Neuron (in vitro differentiated cells): ENCODE measurements around the gene MRPL11.
"Not testable (repeated sequence)": the region's sequence is repeated elsewhere in the genome, so short reads cannot be mapped to it uniquely, and the experiment has no call there.

Source experiments
- H2AFZ ChIP-seq: one replicate; pipeline ENCODE4 v1.6.1; 2013; ENCODE audit warnings: low read depth, mild to moderate bottlenecking, inconsistent platforms, low read length, moderate library complexity
- H3K27me3 ChIP-seq: one replicate; pipeline ENCODE4 v1.6.1; 2013; ENCODE audit warnings: low read length; ENCODE audit not compliant: insufficient read depth
- H3K36me3 ChIP-seq: one replicate; pipeline ENCODE4 v1.6.1; 2013; ENCODE audit warnings: low read length; ENCODE audit not compliant: insufficient read depth
- H3K4me1 ChIP-seq: one replicate; pipeline ENCODE4 v1.6.1; 2013; ENCODE audit warnings: low read length; ENCODE audit not compliant: insufficient read depth
- H3K4me3 ChIP-seq: 2 replicates; pipeline ENCODE4 v1.5.1; 2013; ENCODE audit warnings: mild to moderate bottlenecking, low read length, moderate library complexity
- H3K9me3 ChIP-seq: one replicate; pipeline ENCODE4 v1.6.1; 2013; ENCODE audit warnings: low read length

The MRPL11 gene

DNA sequence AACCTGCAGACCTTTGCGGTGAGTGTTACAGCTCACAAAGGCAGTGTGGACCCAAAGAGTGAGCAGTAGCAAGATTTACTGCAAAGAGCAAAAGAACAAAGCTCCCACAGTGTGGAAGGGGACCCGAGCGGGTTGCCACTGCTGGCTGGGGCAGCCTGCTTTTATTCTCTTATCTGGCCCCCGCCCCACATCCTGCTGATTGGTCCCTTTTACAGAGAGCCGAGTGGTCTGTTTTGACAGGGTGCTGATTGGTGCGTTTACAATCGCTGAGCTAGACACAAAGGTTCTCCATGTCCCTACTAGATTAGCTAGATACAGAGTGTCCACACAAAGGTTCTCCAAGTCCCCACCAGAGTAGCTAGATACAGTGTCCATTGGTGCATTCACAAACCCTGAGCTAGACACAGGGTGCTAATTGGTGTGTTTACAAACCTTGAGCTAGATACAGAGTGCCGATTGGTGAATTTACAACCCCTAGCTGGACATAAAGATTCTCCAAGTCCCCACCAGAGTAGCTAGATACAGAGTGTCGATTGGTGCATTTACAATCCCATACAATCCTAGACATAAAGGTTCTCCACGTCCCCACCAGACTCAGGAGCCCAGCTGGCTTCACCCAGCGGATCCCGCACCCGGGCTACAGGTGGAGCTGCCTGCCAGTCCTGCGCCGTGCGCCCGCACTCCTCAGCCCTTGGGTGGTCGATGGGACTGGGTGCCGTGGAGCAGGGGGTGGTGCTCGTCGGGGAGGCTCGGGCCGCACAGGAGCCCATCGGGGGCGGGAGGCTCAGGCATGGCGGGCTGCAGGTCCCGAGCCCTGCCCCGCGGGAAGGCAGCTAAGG is 1.7 kb upstream of the MRPL11 start:
- not testable (repeated sequence) for H3K4me3 ChIP-seq, H3K4me1 ChIP-seq, H2AFZ ChIP-seq, H3K9me3 ChIP-seq, H3K27me3 ChIP-seq
- H3K36me3 ChIP-seq = peaks cover 18% of the 10 kb centered on the region

DNA sequence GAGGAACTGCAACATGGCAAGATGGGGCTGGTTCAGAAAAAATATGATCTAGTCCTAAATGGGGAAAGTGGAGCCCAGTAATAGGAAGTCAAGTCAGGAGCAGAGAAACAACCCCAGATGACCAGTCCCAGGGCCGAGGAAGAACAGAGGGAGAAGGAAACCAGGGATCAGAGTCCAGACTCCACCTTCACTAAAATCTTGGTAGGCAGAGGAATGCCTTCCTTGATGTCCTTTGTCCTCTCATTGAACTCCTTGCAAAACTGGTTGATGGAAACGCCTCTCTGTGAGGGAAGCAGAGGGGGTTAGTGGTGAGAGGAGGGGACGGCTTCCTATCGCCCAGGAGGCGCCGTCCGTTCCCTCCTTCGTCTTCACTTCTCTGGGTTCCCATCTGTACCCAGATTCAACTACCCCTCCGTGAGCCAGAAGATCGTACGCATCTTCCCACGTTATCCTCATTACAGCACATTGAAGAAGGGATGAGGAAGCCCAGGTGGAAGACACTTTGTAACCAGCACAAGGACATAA is 607 bp downstream of the MRPL11 start:
- H3K27me3 ChIP-seq = no peaks in the 10 kb centered on the region
- no peaks in the 10 kb centered on the region for H3K9me3 ChIP-seq
- H2AFZ ChIP-seq = peak overlapping the region; percentile 52
- H3K4me1 ChIP-seq = peaks cover 6% of the 10 kb centered on the region
- H3K36me3 ChIP-seq = peaks cover 25% of the 10 kb centered on the region
- peak overlapping the region; percentile 62 for H3K4me3 ChIP-seq

DNA sequence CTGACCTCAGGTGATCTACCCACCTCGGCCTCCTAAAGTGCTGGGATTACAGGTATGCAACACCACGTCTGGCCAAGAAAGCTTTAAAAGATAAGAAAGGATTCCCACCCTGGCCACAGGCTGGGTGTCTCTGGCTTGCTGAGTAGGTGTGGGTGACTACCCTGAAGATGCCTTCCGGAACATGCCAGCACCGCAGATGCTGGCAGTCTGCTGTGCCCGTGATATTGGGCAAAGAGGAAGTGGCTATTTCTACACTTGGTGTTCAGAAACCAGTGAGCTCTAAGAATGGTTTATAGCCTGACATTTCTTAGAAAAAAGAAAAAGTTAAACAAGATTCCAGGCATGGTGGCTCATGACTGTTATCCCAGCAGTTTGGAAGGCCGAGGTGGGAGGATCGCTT is 6.1 kb downstream of the MRPL11 start:
- H3K4me1 ChIP-seq = no peaks in the 10 kb centered on the region
- no peak overlapping the region for H3K4me3 ChIP-seq
- H3K9me3 ChIP-seq = no peaks in the 10 kb centered on the region
- no peaks in the 10 kb centered on the region for H3K27me3 ChIP-seq
- no peak overlapping the region for H2AFZ ChIP-seq
- H3K36me3 ChIP-seq = peaks cover 29% of the 10 kb centered on the region

DNA sequence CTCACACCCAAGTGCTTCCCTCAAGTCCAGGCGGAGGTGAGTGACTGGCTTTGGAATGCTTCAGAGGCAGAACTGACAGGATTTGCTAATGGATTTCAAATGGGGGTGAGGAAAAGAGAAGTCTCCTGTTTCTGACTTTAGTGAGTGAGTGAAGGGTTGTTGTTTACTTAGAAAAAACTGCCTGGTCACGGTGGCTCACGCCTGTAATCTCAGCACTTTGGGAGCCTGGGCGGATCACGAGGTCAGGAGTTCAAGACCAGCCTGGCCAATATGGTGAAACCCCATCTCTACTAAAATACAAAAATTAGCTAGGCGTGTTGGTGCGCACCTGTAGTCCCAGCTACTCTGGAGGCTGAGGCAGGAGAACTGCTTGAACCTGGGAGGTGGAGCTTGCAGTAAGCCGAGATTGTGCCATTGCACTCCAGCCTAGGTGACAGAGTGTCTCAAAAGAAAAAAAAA is 6.7 kb downstream of the MRPL11 start:
- H3K4me3 ChIP-seq, H3K4me1 ChIP-seq, H2AFZ ChIP-seq, H3K9me3 ChIP-seq, H3K27me3 ChIP-seq: not testable (repeated sequence)
- H3K36me3 ChIP-seq = peaks cover 27% of the 10 kb centered on the region

DNA sequence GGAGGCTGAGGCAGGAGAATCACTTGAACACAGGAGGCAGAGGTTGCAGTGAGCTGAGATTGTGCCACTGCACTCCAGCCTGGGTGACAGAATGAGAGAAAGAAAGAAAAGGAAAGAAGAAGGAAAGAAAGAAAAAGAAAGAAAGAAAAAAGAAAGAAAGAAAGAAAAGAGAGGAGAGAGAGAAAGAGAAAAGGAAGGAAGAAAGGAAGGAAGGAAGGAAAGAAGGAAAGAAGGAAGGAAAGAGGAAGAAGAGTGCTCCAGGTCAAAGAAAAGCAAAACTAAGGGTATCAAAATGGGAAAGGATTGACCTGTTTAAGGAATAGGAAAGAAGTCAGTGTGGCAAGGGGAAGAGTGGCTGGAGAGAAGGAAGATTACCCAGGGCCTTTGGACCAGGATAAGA is 7.4 kb downstream of the MRPL11 start:
- not testable (repeated sequence) for H3K4me1 ChIP-seq, H3K9me3 ChIP-seq, H3K4me3 ChIP-seq, H2AFZ ChIP-seq, H3K27me3 ChIP-seq
- peaks cover 21% of the 10 kb centered on the region for H3K36me3 ChIP-seq

DNA sequence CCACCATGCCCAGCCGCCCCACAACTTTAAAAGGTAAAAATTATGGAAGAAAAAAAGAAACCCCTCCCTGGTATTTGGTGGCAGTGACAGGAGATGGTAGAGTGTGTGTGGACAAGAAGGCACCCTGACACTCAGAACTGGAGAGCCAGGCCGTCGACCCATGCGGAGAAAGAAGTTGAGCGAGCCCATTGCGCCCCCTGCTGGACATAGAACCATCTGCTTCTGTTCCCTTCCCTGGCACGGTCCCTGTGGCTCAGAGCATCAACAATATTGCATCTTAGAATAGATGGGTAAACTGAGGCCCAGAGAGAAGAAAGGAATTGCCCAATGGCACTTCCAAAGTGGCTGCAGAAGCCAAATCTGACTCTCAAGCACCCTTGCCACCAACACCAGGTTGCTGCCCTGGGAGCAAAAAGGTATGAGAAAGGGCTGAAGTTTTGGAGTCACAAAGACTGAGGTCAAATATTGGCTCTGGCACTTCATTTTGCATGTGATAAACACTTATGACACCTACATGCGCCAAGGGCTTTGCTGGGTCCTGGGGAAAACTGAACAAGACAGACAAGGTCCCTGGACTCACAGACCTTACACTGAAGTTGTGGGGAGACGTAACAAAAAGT is 8.6 kb downstream of the MRPL11 start:
- H3K9me3 ChIP-seq = no peaks in the 10 kb centered on the region
- no peak overlapping the region for H3K4me3 ChIP-seq
- H2AFZ ChIP-seq = no peak overlapping the region
- H3K36me3 ChIP-seq = peaks cover 9% of the 10 kb centered on the region
- no peaks in the 10 kb centered on the region for H3K4me1 ChIP-seq
- H3K27me3 ChIP-seq = no peaks in the 10 kb centered on the region

DNA sequence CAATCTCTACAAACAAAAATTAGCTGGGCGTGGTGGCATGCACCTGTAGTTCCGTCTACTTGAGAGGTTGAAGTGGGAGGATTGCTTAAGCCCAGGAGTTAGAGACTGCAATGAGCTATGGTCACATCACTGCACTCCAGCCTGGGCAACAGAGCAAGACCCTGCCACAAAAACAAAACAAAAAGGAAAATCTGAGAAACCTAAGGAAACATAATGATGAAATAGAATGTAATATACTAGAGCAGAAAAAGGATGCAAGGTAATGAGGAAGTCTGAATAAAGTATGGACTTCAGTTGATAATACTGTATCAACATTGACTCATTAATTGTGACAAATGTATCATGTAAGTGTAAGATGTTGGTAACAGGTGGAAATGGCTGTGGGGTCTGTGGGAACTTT is 9.7 kb downstream of the MRPL11 start:
- Histone ChIP-seq H3K4me1 (no peaks in the 10 kb centered on the region), H3K36me3 (peaks cover 10% of the 10 kb centered on the region), H3K9me3 (no peaks in the 10 kb centered on the region), H2AFZ (no peak overlapping the region), H3K4me3 (no peak overlapping the region), H3K27me3 (no peaks in the 10 kb centered on the region)

DNA sequence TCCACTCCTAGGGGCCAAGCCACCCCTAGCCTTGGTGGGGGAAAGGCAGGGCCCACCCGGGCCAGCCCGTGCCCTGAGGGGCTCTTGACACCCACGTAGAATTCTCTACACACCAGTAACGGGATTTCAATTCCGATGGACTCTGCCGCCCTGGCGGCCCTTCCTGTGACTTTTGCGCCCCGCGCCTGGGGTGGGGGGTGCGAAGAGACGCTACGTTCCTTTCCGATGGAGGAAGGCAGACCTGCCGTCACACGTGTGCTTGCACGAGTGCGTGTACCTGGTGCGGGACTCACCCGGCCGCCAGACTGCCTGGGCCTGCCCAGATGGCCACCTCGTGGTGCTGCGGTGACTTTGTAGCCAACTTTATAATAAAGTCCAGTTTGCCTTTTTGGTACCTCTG is 12.3 kb downstream of the MRPL11 start:
- H2AFZ ChIP-seq = no peak overlapping the region
- H3K4me3 ChIP-seq = no peak overlapping the region
- H3K9me3 ChIP-seq = no peaks in the 10 kb centered on the region
- peaks cover 4% of the 10 kb centered on the region for H3K36me3 ChIP-seq
- no peaks in the 10 kb centered on the region for H3K4me1 ChIP-seq
- no peaks in the 10 kb centered on the region for H3K27me3 ChIP-seq

DNA sequence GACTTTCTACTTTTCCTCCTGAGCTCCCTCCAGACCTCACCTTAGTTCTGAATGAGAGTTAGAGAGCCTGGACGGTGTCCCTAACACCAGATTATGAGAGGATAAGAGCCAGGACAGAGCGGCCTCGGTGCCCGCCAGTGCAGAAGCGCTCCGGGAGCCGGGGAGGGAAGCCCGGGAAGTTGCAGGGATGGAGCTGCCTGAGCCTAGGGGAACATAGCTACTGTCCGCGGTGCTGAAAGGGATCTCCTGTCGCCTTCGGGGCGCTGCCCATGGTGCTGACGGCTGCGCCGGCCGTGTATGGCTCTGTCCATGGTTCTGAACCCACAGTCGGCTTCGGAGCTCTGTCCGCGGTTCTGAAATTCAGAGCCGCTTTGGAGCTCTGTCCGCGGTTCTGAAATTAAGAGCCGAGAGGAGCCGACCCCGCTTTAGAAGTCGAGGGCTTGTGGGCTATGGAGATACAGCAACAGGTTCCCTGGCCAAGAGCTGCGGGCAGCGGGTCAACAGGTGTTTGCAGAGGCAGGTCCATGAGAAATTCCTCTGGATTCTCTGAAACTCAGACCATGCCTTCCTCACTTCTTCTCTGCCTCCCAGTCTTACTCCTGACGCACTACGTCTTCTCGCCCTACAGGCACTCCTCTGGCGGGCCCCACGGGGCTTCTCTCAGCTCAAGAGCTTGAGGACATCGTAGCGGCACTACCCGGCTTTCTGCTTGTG is 17.0 kb downstream of the MRPL11 start:
- Histone ChIP-seq H3K27me3 (no peaks in the 10 kb centered on the region), H3K9me3 (no peaks in the 10 kb centered on the region), H3K4me1 (peaks cover 10% of the 10 kb centered on the region), H2AFZ (no peak overlapping the region), H3K4me3 (no peak overlapping the region), H3K36me3 (peaks cover 4% of the 10 kb centered on the region)

DNA sequence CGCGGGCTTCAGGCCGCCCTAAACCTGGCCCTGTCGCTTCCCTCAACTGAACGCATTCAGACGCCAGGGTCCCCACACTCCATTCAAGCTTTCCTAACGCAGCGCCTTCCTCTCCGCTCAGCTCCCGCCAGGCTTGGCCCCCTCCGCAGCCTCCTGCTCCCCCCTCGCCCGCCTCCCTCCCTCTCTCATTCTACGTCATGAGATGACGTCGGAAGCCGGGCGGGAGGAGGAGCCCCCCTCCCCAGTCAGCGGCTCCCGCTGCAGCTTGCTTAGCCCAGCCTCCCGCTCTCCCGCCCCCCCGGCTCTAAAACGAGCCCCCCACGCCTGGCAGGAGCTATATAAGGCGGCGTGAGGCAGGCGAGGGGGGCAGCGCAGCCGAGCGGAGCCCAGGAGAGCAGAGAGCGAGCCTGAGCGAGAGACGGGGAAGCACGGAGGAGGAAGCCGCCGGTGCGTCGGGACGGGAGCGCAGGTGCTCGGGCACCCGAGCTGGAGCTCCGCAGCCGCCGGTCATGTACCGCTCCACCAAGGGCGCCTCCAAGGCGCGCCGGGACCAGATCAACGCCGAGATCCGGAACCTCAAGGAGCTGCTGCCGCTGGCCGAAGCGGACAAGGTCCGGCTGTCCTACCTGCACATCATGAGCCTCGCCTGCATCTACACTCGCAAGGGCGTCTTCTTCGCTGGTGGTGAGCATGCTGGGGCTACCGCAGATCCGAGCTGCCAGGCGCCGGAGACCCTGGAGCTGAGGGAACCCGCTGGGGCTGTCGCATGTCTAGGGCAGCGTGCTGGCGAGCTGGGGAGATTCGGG is 17.8 kb downstream of the MRPL11 start, which contains the start of gene NPAS4:
TSS of gene NPAS4 (plus strand) at position 365 of the 806 bp plus-strand sequence. CDS start at position 510, 145 bp downstream.
- Histone ChIP-seq H3K4me1 (peaks cover 10% of the 10 kb centered on the region), H3K27me3 (no peaks in the 10 kb centered on the region), H3K4me3 (no peak within 1 kb of the TSS), H3K9me3 (no peaks in the 10 kb centered on the region), H2AFZ (no peak within 1 kb of the TSS), H3K36me3 (peaks cover 4% of the 10 kb centered on the region)

DNA sequence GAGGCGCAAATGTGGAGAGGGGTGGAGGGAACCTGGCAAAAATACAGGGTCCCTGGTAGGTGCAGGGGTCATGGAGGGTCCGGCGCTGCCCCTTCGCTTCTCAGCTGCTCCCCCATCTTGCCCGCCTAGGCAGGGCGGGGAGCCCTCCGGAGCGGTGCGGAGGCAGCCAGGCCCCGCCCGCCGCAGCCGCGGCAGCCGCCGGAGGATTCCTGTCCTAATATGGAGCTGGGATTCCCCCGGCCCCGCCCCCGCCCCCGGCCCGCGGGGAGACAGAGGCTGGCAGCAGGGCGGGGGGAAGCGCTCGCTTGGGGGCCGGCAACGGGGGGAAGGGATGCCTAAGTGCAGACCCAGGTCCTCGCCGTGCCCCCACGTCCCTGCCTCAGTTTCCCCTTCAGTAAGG is 18.8 kb downstream of the MRPL11 start:
- Histone ChIP-seq H3K9me3 (no peaks in the 10 kb centered on the region), H3K4me3 (no peak overlapping the region), H3K27me3 (no peaks in the 10 kb centered on the region), H3K4me1 (peaks cover 10% of the 10 kb centered on the region), H2AFZ (no peak overlapping the region), H3K36me3 (peaks cover 4% of the 10 kb centered on the region)

DNA sequence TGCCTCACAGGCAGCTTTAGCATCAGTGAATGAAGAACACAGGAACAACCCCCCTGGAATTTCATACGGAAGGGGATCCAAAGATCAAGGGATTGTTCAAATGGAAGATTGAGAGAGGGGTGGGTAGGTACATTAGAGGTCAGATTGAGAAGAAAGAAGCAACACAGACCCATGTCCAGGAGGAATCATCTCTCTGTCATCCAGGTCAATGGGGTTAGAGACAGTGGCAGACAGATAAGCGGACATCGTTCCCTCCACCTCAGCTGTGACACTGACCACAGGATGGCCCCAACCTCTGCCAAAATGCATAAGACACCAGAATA is 19.7 kb downstream of the MRPL11 start:
- peaks cover under 1% of the 10 kb centered on the region for H3K36me3 ChIP-seq
- H3K4me3 ChIP-seq = no peak overlapping the region
- no peak overlapping the region for H2AFZ ChIP-seq
- H3K27me3 ChIP-seq = no peaks in the 10 kb centered on the region
- H3K4me1 ChIP-seq = peaks cover 10% of the 10 kb centered on the region
- no peaks in the 10 kb centered on the region for H3K9me3 ChIP-seq
